GM18526 (cell line): Measurements from ENCODE around the gene CNTNAP5.

ENCODE experiments used
- POLR2A ChIP-seq: IDR thresholded peaks from 3 replicates; pipeline ENCODE4 v1.6.1; 2011; ENCODE audit not compliant: insufficient read length; ENCODE audit errors: extremely low read depth

CNTNAP5 gene

DNA sequence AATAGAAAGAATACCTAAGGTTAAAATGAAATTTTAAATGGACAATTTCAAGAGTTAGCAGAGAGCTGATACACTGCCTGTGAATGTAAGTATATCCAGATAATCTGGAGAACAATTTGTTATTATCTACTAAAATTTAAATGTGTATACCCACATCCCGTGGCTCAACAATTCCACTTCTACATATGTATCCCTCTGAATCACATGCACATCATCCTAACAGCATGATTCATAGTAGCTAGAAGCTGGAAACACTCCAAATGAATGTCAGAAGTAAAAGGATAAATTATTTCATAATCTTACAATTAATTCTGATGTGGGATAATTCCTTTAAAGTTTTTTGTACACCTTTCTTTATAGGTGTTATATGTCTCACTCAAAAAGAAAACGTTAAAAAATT is 87.9 kb downstream of the CNTNAP5 start:
- TF ChIP-seq POLR2A, result no peak

DNA sequence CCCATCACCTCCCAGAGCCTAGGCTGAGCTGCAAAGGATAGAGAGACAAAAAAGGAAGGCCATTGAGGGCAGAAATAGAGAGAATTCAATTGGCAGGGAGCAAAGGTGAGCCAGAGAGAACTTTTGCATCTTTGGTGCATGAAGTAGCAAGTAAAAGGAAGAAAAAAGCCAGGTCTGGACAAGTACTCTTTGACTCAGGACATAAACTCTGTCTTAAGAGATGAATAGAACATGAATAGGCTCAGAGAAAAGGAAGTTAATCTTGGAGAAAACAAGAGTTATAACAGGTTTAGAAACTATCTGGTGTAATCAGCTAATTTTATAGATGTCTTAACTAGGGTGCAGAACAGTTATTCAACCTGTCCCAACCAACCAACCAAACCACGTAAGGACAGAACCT is 95.2 kb downstream of the CNTNAP5 start:
- TF ChIP-seq POLR2A, result no peak

DNA sequence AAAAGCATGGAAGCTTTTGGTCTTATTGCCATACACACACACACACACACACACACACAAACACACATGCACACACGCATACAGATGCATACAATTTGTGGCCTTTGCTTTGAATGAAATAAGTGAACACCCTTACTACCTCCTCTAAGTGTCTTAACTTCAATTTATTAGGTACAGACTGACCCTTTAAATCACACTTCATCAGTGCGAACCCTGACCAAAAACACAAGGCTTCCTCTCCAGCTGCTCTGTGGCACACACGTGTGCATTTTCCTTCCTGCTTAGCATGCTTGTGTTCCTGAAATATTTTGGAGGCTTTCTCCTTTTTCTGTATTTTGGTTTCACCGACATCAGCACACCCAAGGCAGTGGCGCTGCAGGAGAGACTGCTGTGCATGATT is 96.0 kb downstream of the CNTNAP5 start:
- no peak for TF ChIP-seq POLR2A

DNA sequence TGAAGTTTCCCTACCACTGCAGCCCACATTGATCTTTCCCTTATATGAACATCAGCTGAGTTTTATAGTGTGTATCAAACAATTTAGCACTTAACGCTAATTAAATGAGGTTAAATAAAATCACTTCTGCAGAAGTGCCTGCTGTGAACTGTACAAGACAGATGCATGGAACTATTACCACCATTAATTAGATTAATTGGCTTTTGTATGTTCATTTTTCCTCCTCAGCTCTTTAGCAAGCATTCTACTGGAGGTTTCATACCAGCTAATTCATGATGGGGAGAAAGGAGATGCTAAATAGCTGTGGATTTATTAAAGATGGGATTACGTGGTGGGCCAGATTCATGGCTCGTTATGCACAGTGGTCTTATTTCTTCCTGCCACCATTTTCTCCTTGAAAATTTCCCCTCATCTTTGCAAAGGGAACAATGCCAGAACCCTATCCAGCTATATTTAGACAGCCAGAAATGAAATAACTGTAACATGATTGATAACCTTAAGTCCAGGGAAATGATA is 96.7 kb downstream of the CNTNAP5 start:
- TF ChIP-seq POLR2A, result no peak

DNA sequence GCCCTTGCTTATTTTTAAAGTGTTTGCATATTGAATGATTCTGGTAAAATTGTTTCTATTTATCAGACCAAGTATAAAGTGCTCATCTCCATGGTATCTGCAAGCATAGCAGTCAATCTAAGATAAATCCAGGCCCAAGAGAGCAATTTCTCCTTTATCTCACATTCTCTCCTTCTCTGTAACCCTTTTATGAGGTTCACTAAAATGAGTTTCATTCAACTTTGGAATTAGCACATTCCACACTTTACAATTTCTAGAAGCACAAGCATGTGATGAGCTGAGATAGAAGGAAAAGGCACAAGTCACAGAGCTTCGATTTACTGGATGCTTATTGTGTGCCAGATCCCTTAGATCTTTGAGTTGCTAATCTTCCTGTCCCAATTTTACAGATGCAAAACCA is 97.3 kb downstream of the CNTNAP5 start:
- no peak for TF ChIP-seq POLR2A

DNA sequence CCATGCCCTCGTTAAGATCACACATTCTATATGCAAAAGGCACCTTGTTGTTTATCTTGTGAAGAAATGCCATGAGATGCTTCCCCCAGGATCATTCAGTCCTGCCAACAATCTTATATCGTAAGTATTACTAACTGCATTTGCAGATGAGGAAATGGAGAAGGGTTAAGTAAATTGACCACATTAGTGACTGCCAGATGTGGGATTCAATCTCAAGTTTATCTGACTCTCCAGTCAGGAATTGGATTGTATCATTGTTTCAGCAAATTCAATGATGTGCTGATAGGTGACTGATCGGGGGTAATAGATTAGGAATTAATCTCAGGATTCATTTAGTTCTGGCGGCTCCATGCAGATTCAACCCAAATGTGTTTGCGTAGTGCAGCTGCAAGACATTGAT is 106.2 kb downstream of the CNTNAP5 start:
- no peak for TF ChIP-seq POLR2A

DNA sequence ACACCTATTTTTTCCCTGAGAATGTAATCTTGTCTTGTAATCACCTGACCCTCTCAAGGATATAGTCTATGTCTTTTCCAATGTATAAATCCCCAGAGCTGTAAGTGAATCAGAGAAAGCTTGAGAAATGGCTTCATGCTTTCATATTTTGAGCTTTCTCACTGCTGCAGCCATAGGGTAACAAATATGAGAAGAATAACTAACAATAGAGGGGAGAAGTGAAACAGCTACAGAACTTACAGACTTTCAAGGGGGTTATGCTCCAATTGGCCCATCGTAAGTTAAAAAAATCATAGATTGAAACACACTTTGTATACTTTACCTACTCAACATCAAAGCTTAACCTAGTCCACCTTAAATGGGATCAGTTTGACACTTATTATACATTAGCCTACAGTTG is 111.0 kb downstream of the CNTNAP5 start:
- TF ChIP-seq POLR2A, result no peak

DNA sequence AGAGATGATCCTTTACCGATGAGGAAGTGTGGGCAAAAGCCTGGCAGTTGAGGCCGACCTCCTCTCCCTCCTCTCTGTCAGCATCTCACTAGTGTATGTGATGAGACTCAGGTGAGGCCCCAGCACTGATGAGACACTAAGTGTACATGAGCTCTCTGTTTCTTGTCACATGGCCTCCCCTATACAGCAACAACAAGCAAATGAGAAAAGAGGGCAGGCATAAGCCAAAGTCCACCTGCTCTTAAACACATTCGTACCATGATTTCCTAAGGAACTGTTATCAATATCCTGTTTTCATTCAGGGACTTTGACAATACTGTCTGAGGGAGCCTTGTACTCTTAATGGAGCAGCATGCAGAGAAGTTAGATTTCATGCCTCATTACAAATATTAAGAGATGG is 113.0 kb downstream of the CNTNAP5 start:
- TF ChIP-seq POLR2A, result no peak

DNA sequence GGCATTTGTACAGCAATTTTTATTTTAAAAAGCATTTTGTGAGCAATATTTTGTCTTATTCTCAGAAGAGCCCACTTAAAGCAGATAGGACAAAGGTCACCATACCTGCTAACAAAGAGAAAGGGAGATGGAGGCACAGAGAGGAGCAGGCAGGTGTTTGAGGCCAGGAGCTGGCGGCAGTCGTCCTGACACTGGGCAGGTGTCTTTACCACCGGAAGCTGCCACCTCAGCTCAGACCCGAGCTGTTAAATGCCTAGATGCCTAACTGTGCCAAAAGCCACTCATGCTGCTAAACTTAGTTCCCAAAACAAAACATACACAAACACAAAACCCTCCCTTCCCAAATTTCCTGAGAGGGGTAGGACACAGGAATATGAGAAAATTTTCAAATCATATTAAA is 120.9 kb downstream of the CNTNAP5 start:
- no peak for TF ChIP-seq POLR2A

DNA sequence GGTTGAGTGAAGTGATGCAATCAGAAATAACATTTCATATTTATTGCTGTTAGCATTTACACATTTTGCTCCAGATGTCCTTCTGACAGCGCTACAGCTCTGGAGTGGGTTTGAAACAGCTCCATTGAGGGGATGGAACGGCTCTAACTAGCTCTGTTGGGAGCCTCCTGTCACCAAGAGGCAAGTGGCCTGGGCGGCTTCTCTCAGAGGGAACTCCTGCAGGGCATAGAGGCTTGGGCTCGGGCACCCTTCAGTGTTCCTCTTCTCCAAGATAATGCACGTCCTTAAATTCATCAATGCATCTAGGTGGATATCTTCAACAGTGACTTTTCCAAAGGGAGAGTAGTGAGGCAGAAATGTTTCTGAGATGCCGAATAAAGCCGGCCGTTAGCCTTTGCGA is 122.5 kb downstream of the CNTNAP5 start:
- no peak for TF ChIP-seq POLR2A

DNA sequence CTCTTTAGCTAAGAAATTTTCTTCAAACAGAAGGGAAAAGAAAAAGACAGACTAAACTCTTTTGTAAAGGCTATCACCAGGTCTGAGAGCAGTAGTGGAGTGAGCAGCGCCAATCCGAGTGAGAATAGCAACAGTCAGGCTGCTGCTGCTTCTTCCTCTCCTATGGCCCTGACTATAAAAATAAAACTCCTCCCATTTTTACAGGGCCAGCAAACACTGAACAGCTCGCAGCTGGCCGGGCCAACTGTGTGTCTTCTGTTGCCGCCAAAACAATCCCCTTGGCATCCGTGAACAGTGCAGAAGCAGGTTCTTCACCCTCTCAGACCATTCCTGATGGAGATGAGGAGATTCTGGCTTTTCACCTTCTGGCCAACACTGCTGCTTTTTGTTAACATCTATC is 124.5 kb downstream of the CNTNAP5 start:
- TF ChIP-seq POLR2A, result no peak

DNA sequence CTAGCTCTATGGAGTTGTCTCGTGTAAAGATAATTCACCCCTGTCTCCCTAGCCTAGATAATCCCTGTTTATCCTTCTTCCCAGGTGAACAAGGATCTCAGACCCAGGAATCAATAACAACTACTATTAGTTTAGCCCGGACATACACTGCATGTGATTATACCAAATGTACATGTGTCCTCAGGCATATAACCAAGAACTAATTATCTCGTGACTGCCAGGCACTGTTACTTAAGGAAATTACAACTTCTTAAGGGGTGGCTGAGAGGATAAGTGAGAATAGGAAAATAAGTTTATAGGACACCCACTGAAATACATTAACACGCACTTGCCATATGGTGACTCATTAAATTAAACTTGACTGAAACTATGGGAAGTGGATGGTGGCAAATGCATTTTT is 126.6 kb downstream of the CNTNAP5 start:
- no peak for TF ChIP-seq POLR2A

DNA sequence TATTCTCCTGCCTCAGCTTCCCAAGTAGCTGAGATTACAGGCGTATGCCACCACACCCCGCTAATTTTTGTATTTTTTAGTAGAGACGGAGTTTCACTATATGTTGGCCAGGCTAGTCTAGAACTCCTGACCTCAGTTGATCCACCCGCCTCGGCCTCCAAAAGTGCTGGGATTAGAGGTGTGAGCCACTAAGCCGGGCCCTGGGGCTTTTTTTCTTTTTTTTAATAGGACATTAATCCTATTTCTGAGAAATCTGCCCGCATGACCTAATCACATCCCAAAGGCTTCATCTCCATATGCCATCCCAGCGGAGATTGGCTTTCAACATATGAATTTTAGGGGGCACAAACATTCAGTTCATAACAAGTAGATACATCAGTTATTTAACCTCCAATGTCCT is 128.6 kb downstream of the CNTNAP5 start:
- TF ChIP-seq POLR2A, result no peak

DNA sequence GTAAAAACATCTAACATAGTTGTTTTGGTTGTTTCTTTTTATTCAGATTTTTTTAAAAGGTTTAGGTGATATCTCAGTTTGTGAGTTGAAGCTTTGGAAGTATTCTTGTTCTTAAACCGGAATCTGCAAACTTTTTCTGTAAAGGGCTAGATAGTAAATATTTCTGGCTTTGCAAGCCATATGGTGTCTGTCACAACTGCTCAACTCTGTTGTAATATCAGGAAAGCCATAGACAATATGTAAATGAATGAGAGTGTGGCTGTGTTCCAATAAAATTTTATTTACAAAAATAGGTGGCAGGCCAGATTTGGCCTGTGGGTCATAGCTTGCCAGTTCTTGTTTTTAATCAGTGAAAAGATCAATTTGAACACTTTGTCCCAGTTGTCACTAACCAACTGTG is 134.1 kb downstream of the CNTNAP5 start:
- TF ChIP-seq POLR2A, result no peak

DNA sequence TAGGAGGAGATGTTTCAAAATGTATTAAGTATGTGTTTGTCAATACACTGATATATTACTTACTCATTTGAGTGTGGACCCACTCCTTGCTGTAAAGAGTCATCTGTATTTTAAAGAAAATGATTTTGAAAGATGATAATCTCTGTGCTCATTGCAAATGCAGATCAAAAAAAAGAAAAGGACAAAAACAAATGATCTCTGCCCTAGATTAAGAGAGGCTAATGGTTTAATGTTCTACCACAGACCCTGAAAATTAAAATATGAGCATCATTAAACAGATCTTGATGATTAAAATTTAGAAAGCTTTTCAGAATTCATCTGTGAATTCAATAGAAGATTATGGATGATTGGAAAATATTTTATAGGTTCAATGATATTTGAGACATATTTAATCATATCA is 136.5 kb downstream of the CNTNAP5 start:
- no peak for TF ChIP-seq POLR2A

DNA sequence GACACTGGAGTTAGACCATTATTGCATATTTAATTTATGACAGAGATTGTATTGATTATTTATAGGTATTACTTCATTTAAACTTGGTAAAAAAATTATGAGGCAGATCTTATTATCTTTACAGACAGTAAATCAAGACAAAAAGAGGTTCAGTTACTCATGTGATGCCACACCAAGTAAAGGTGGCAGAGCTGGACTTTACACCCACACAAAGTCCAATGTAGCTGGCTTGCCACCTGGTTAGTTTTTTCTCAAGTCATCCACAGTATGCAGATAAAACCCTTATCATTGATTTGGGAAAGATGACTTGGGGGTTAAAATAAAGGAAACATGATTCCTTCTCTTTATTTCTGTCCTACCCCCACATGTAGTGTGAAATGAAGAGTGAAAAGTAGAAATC is 137.2 kb downstream of the CNTNAP5 start:
- no peak for TF ChIP-seq POLR2A

DNA sequence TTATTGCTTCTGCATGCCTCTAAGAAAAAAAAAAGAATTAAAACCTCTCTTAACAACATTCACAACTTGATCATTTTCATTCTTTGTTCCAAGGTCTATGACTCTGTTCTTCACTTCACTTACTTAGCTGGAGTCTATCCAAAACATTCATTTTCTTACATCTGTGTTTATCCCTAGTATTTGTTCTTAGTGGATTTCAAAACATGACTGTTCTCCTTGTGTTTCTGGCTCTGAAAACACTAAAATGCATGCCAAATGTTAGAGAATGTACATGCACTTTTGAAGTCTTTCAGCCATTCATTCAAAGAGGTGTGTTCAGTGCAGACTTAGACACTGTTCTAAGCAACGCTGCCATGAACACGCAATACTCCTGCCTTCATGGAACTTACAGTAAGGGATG is 138.8 kb downstream of the CNTNAP5 start:
- no peak for TF ChIP-seq POLR2A

DNA sequence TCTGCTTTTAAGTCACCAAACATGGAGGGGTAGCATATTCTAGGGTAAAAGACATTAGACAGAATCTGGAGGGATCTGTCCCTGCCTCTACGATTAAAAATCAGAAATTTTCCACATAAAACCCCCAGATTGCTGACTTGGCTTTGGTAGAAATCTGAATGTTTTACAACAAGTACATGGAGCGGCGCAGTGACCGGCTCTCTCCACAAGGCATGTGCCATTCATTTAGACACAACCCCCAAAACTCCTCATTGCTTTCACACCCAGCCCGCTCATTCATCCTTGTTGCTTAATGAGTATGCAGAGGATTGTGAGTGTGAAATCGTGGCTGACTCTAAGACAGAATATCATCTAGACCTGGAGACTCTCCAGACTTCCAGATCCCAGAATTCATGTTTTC is 140.6 kb downstream of the CNTNAP5 start:
- TF ChIP-seq POLR2A, result no peak
